Keratinocyte (primary cell): Measurements from ENCODE around the gene CCR7.

Source experiments
- CTCF ChIP-seq, 3 experiments: IDR thresholded peaks in 1 of 3; conservative IDR thresholded peaks in 1 of 3; optimal IDR thresholded peaks in 1 of 3; 2 replicates in 2 of 3; 3 replicates in 1 of 3; pipeline versions ENCODE3 to v1.5.1; 2011; ENCODE audit warnings: low read length in 3 of 3, mild to moderate bottlenecking in 3 of 3, moderate library complexity in 2 of 3, control low read depth in 1 of 3, inconsistent platforms in 1 of 3; ENCODE audit not compliant: insufficient read depth in 2 of 3; ENCODE audit errors: extremely low read depth in 1 of 3
- EZH2 ChIP-seq: IDR thresholded peaks from one replicate; pipeline ENCODE4 v1.6.1; 2012; ENCODE audit warnings: inconsistent platforms, mild to moderate bottlenecking, low read length, moderate library complexity

DNA sequence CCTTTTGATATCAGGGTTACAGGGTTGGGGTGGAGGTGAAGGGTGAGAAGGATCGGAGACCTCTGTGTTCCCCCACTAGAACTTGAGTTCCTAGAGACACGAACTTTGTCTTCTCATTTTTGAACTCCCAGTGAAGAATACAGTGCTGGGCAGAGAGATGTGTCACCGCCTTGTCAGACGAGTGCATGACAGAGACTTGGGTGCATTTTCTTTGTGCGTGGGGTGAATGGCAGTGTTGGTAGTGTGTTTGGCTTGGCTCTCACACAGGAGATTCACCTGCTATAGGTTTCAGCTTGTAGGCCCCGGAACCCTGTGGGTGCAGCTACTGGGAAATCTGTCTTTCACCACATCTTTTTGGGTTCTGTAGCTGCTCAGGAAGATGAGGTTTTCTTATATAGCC is 40.0 kb upstream of the CCR7 start:
- no peak for TF ChIP-seq CTCF (optimal IDR thresholded peaks at IDR 0.05 in 1 of 3, IDR thresholded peaks at IDR 0.05 in 1 of 3, conservative IDR thresholded peaks at IDR 0.05 in 1 of 3; ENCODE audit: extremely low read depth in 1 of 3, insufficient read depth in 2 of 3, low read length in 3 of 3)
- TF ChIP-seq EZH2 = no peak
